HAP-1 (cell line): ENCODE results near the gene DUSP22.

ENCODE experiments used
- DNase-seq, 2 experiments: peaks; one replicate each; pipeline ENCODE4 v3.0.0-alpha.2; 2016 to 2020; ENCODE audit warnings: low spot score in 2 of 2
- H3K27me3 ChIP-seq: fragments of 250-450 bp; sonication (Bioruptor Pico); 2 replicates; pipeline ENCODE4 v1.5.1; 2020; ENCODE audit warnings: low read depth, mild to moderate bottlenecking, moderate library complexity
- H3K36me3 ChIP-seq: fragments of 250-450 bp; sonication (Bioruptor Pico); replicated peaks from 2 replicates; pipeline ENCODE4 v1.5.1; 2020; ENCODE audit warnings: mild to moderate bottlenecking
- H3K4me1 ChIP-seq: fragments of 250-450 bp; sonication (Bioruptor Pico); 2 replicates; pipeline ENCODE4 v1.5.1; 2020; ENCODE audit warnings: mild to moderate bottlenecking
- H3K4me3 ChIP-seq: fragments of 250-450 bp; sonication (Bioruptor Pico); 2 replicates; pipeline ENCODE4 v1.5.1; 2020; ENCODE audit warnings: mild to moderate bottlenecking, moderate library complexity
- H3K9me3 ChIP-seq: fragments of 250-450 bp; sonication (Bioruptor Pico); 2 replicates; pipeline ENCODE4 v1.5.1; 2020; ENCODE audit warnings: mild to moderate bottlenecking, moderate library complexity
- in situ Hi-C: fragments of 300-500 bp; cut with MboI; formaldehyde crosslinking; loops from 3 replicates; pipeline ENCODE4 v1.14.3; 2020; ENCODE audit warnings: low sequenced_read_pairs, inconsistent platforms, mixed read lengths

DUSP22 gene

GRCh38 chr6:399785-400534 lies 107.7 kb downstream of the DUSP22 start:
- in situ Hi-C loops: no loop called here
- H3K4me3 ChIP-seq: no peak overlapping the region
- no peak for DNase-seq
- H3K27me3 ChIP-seq: peaks cover 17% of the 10 kb centered on the region
- no peaks in the 10 kb centered on the region for H3K4me1 ChIP-seq
- H3K36me3 ChIP-seq: no peaks in the 10 kb centered on the region
- no peaks in the 10 kb centered on the region for H3K9me3 ChIP-seq

- no peaks in the 10 kb centered on the region for H3K36me3 ChIP-seq
These were observed 108.5 kb downstream of the DUSP22 start for GRCh38 chr6:400815-401214.

More at GRCh38 chr6:400815-401214, 108.5 kb downstream of the DUSP22 start:
- Histone ChIP-seq H3K4me1 (no peaks in the 10 kb centered on the region), H3K27me3 (peaks cover 14% of the 10 kb centered on the region; the same call in 1 of the 2 replicates), H3K9me3 (no peaks in the 10 kb centered on the region), H3K4me3 (no peak overlapping the region)
- in situ Hi-C loops: no loop called here
- DNase-seq: no peak
